IMR-90 (cell line): ENCODE data around the gene ETNK1. TPM values are rescaled to one million over a fixed set of nuclear protein-coding genes. Genes with fewer than 3 reads are reported as not detected.
"Not testable (repeated sequence)": the region's sequence is repeated elsewhere in the genome, so short reads cannot be mapped to it uniquely, and the experiment has no call there.

Experiments used
- ATAC-seq: fragments of 200-7000 bp; cut with Tn5 transposase; 2 replicates; pipeline ENCODE4 v1.9.1; 2020; ENCODE audit warnings: low read depth, mild to moderate bottlenecking, moderate library complexity
- BruUV-seq: library from RNA; stranded (reverse); fragments of 400-500 nt; replicated peaks from 2 replicates; lab custom pipeline; 2021; lab: Mats Ljungman, UMichigan
- CTCF ChIA-PET: fragments of 300-600 bp; formaldehyde crosslinking; extraction: SDS; loops from one replicate; lab custom pipeline; 2021; ENCODE audit warnings: antibody characterized with exemption; lab: Yijun Ruan, JAX
- POLR2A ChIA-PET: fragments of 300-600 bp; sonication (Branson Sonifier 250); formaldehyde crosslinking; loops from one replicate; lab custom pipeline; 2022; ENCODE audit warnings: antibody characterized with exemption; ENCODE audit not compliant: unreplicated experiment; lab: Charles Lee
- DNase-seq: peaks from one replicate; pipeline ENCODE4 v3.0.0; 2013
- H2AFZ ChIP-seq: replicated peaks from 2 replicates; pipeline ENCODE3; 2013; ENCODE audit warnings: low read length, mild to moderate bottlenecking; ENCODE audit not compliant: poor library complexity
- H2AK5ac ChIP-seq: 2 replicates; pipeline ENCODE4 v1.6.1; 2013; ENCODE audit warnings: low read depth, low read length, inconsistent platforms
- H2AK9ac ChIP-seq: replicated peaks from 2 replicates; pipeline ENCODE3; 2013; ENCODE audit warnings: mild to moderate bottlenecking, low read depth, low read length, moderate library complexity; ENCODE audit not compliant: poor library complexity
- H2BK120ac ChIP-seq: 2 replicates; pipeline ENCODE4 v1.6.1; 2013; ENCODE audit warnings: low read depth, low read length, inconsistent platforms
- H2BK15ac ChIP-seq: 3 replicates; pipeline ENCODE4 v1.6.1; 2013; ENCODE audit warnings: low read depth, low read length, inconsistent platforms
- H2BK20ac ChIP-seq: 2 replicates; pipeline ENCODE4 v1.6.1; 2013; ENCODE audit warnings: low read depth, mild to moderate bottlenecking, inconsistent platforms, low read length, moderate library complexity
- H2BK5ac ChIP-seq: 2 replicates; pipeline ENCODE4 v1.6.1; 2013; ENCODE audit warnings: mild to moderate bottlenecking, low read depth, low read length, inconsistent platforms; ENCODE audit not compliant: poor library complexity, severe bottlenecking
- H3K14ac ChIP-seq: replicated peaks from 2 replicates; pipeline ENCODE4 v1.6.1; 2013; ENCODE audit warnings: low read depth, low read length, inconsistent platforms
- H3K18ac ChIP-seq: 2 replicates; pipeline ENCODE4 v1.6.1; 2013; ENCODE audit warnings: low read depth, low read length, control low read depth
- H3K23ac ChIP-seq: 2 replicates; pipeline ENCODE4 v1.6.1; 2013; ENCODE audit warnings: low read depth, low read length, inconsistent platforms
- H3K27ac ChIP-seq: 2 replicates; pipeline ENCODE4 v1.5.1; 2013; ENCODE audit warnings: mild to moderate bottlenecking, control low read depth, low read length; ENCODE audit not compliant: insufficient read depth
- H3K27me3 ChIP-seq: 2 replicates; pipeline ENCODE4 v1.6.1; 2013; ENCODE audit warnings: low read length; ENCODE audit not compliant: control insufficient read depth, insufficient read depth
- H3K36me3 ChIP-seq: 2 replicates; pipeline ENCODE4 v1.6.1; 2013; ENCODE audit warnings: low read length, mixed read lengths; ENCODE audit not compliant: control insufficient read depth, insufficient read depth
- H3K4ac ChIP-seq: 2 replicates; pipeline ENCODE4 v1.6.1; 2013; ENCODE audit warnings: low read depth, low read length, inconsistent platforms
- H3K4me1 ChIP-seq: 2 replicates; pipeline ENCODE4 v1.6.1; 2013; ENCODE audit warnings: low read length, mixed read lengths; ENCODE audit not compliant: control insufficient read depth, insufficient read depth
- H3K4me2 ChIP-seq: 2 replicates; pipeline ENCODE4 v1.6.1; 2013; ENCODE audit warnings: low read depth, mild to moderate bottlenecking, control low read depth, low read length, moderate library complexity
- H3K4me3 ChIP-seq: 2 replicates; pipeline ENCODE4 v1.5.1; 2013; ENCODE audit warnings: low read depth, mild to moderate bottlenecking, control low read depth, low read length, moderate library complexity; ENCODE audit not compliant: insufficient read depth
- H3K56ac ChIP-seq: 2 replicates; pipeline ENCODE4 v1.6.1; 2013; ENCODE audit warnings: low read length, inconsistent platforms; ENCODE audit not compliant: insufficient read depth; ENCODE audit errors: extremely low read depth
- H3K79me1 ChIP-seq, 2 experiments: 2 replicates each; pipeline ENCODE4 v1.6.1; 2013; ENCODE audit warnings: low read length in 2 of 2, inconsistent platforms in 1 of 2, low read depth in 1 of 2
- H3K9ac ChIP-seq: 2 replicates; pipeline ENCODE4 v1.6.1; 2013; ENCODE audit warnings: low read depth, low read length, control low read depth
- H3K9me1 ChIP-seq: 2 replicates; pipeline ENCODE4 v1.6.1; 2013; ENCODE audit warnings: low read length, inconsistent platforms; ENCODE audit not compliant: insufficient read depth
- H3K9me3 ChIP-seq: 2 replicates; pipeline ENCODE4 v1.6.1; 2013; ENCODE audit warnings: low read length; ENCODE audit not compliant: control insufficient read depth, insufficient read depth
- H4K20me1 ChIP-seq: 2 replicates; pipeline ENCODE4 v1.6.1; 2013; ENCODE audit warnings: low read length, inconsistent platforms; ENCODE audit not compliant: insufficient read depth
- H4K5ac ChIP-seq: 2 replicates; pipeline ENCODE4 v1.6.1; 2013; ENCODE audit warnings: mild to moderate bottlenecking, low read depth, low read length, control low read depth
- H4K8ac ChIP-seq, 2 experiments: 2 replicates each; pipeline ENCODE4 v1.6.1; 2013; ENCODE audit warnings: low read depth in 2 of 2, low read length in 2 of 2, control low read depth in 1 of 2, inconsistent platforms in 1 of 2
- H4K91ac ChIP-seq: 2 replicates; pipeline ENCODE4 v1.6.1; 2013; ENCODE audit warnings: low read depth, low read length, inconsistent platforms; ENCODE audit not compliant: insufficient read depth
- WGBS, 2 experiments: methylation state at CpG; one replicate each; pipeline versions ENCODE4 v1.1.5 to v1.1.7; 2013; ENCODE audit warnings: missing lambda C conversion rate in 2 of 2; ENCODE audit not compliant: insufficient read length in 1 of 2; ENCODE audit errors: extremely low coverage in 2 of 2; 5-methylcytosine and 5-hydroxymethylcytosine counted together
- dilution Hi-C: fragments of 300-500 bp; cut with HindIII; formaldehyde crosslinking; loops from one replicate; pipeline ENCODE4 v1.14.3; 2018; ENCODE audit warnings: low sequenced_read_pairs; ENCODE audit not compliant: unreplicated experiment
- in situ Hi-C: fragments of 300-500 bp; cut with MboI; formaldehyde crosslinking; loops from 3 replicates; pipeline ENCODE4 v1.14.3; 2019; ENCODE audit warnings: low sequenced_read_pairs, inconsistent platforms, mixed read lengths
- intact Hi-C: fragments of 100-400 bp; cut with micrococcal nuclease; formaldehyde crosslinking; loops from 2 replicates; pipeline ENCODE4 v1.10.0; 2022
- polyA plus RNA-seq, 3 experiments: library from polyadenylated mRNA; depleted of rRNA; stranded (reverse); fragments of >200 nt; gene quantifications; 2 replicates each; pipeline ENCODE4 v1.2.3, GENCODE V29; 2012; ENCODE audit warnings: low replicate concordance in 1 of 3
- total RNA-seq: library from RNA; depleted of rRNA; stranded (reverse); fragments of >200 nt; gene quantifications from 2 replicates; pipeline ENCODE4 v1.2.3, GENCODE V29; 2012

Gene ETNK1
- total and polyA plus RNA-seq, 2 of the 4 experiments (the other 2 are of a cell fraction), result 12.8 to 33.3 TPM

GRCh38 chr12:22701216-22701809 is 76.3 kb downstream of the ETNK1 start:
- BruUV-seq, H3K27ac ChIP-seq, H3K9me3 ChIP-seq, H3K9ac ChIP-seq, H3K9me1 ChIP-seq, H4K91ac ChIP-seq, POLR2A ChIA-PET, H2AFZ ChIP-seq, H3K27me3 ChIP-seq, H3K79me1 ChIP-seq, H3K14ac ChIP-seq, DNase-seq, H4K5ac ChIP-seq, H2AK5ac ChIP-seq, H3K4me2 ChIP-seq, H3K4me1 ChIP-seq, ATAC-seq, H2BK120ac ChIP-seq, H2BK15ac ChIP-seq, H4K8ac ChIP-seq, H4K20me1 ChIP-seq, in situ Hi-C loops, H2BK20ac ChIP-seq, dilution Hi-C loops, H3K36me3 ChIP-seq, H3K56ac ChIP-seq, H3K18ac ChIP-seq, H3K4ac ChIP-seq, H3K23ac ChIP-seq, H2BK5ac ChIP-seq, H2AK9ac ChIP-seq, intact Hi-C loops, H3K4me3 ChIP-seq: not testable (repeated sequence)
- CTCF ChIA-PET, result interaction anchor here (1.1 kb wide), 1 partner anchor 17 kb away, joined by 3 read pairs; no protein-coding TSS in a partner anchor
- WGBS, 2 experiments, result 39% methylated on average over 2 of the region's 7 CpGs; no CpG with 5 or more reads in 1 of the 2 experiments
